Common myeloid progenitor, CD34-positive (primary cell): ENCODE results near the gene PTPN13.

ENCODE experiments used
- CTCF ChIA-PET: fragments of 350-600 bp; sonication (Branson Sonifier 250); formaldehyde crosslinking; loops from one replicate; lab custom pipeline; 2021; ENCODE audit warnings: antibody characterized with exemption; lab: Charles Lee
- POLR2A ChIA-PET: fragments of 350-600 bp; sonication (Branson Sonifier 250); formaldehyde crosslinking; loops from one replicate; lab custom pipeline; 2021; ENCODE audit warnings: antibody characterized with exemption; lab: Charles Lee
- DNase-seq, 3 donors: peaks; one replicate each; pipeline versions ENCODE4 v3.0.0 to v3.0.0-alpha.2; 2013
- H3K27ac ChIP-seq, 2 experiments: 1 replicate in 1 of 2; 2 replicates in 1 of 2; pipeline ENCODE4 v1.7.0; 2013; ENCODE audit warnings: inconsistent platforms in 2 of 2, low read length in 2 of 2, mild to moderate bottlenecking in 2 of 2, low read depth in 1 of 2, moderate library complexity in 1 of 2; ENCODE audit not compliant: severe bottlenecking in 2 of 2, insufficient read depth in 1 of 2, poor library complexity in 1 of 2
- H3K27me3 ChIP-seq, 5 experiments: replicated peaks in 2 of 5; 1 replicate in 3 of 5; 2 replicates in 2 of 5; pipeline versions ENCODE4 v1.6.1 to v1.7.0; 2013; ENCODE audit warnings: low read length in 4 of 5, mild to moderate bottlenecking in 2 of 5, moderate library complexity in 2 of 5, inconsistent platforms in 1 of 5; ENCODE audit not compliant: insufficient read depth in 5 of 5, control insufficient read depth in 4 of 5
- H3K36me3 ChIP-seq, 4 experiments: 1 replicate in 2 of 4; 2 replicates in 2 of 4; pipeline versions ENCODE4 v1.6.1 to v1.7.0; 2013; ENCODE audit warnings: low read length in 3 of 4, control low read depth in 1 of 4, mild to moderate bottlenecking in 1 of 4; ENCODE audit not compliant: control insufficient read depth in 4 of 4, insufficient read depth in 4 of 4
- H3K4me1 ChIP-seq, 4 experiments: 1 replicate in 3 of 4; 2 replicates in 1 of 4; pipeline versions ENCODE4 v1.6.1 to v1.7.1; 2013; ENCODE audit warnings: low read length in 3 of 4, mild to moderate bottlenecking in 3 of 4, control low read depth in 1 of 4, inconsistent platforms in 1 of 4, moderate library complexity in 1 of 4; ENCODE audit not compliant: control insufficient read depth in 4 of 4, insufficient read depth in 4 of 4; ENCODE audit errors: control extremely low read depth in 1 of 4
- H3K4me3 ChIP-seq, 7 experiments: 1 replicate in 4 of 7; 2 replicates in 3 of 7; pipeline versions ENCODE4 v1.5.1 to v1.7.0; 2013; ENCODE audit warnings: mild to moderate bottlenecking in 7 of 7, low read length in 6 of 7, moderate library complexity in 6 of 7, inconsistent platforms in 2 of 7, low read depth in 2 of 7, control low read depth in 1 of 7; ENCODE audit not compliant: insufficient read depth in 4 of 7, control insufficient read depth in 1 of 7; ENCODE audit errors: extremely low read depth in 1 of 7
- H3K9me3 ChIP-seq, 5 experiments: 1 replicate in 4 of 5; 2 replicates in 1 of 5; pipeline versions ENCODE4 v1.6.1 to v1.7.1; 2013; ENCODE audit warnings: low read length in 4 of 5, mild to moderate bottlenecking in 2 of 5, inconsistent platforms in 1 of 5, low read depth in 1 of 5, moderate library complexity in 1 of 5; ENCODE audit not compliant: control insufficient read depth in 4 of 5, insufficient read depth in 2 of 5; ENCODE audit errors: control extremely low read depth in 1 of 5
- WGBS: methylation state at CpG from one replicate; pipeline ENCODE4 v1.1.5; 2013; ENCODE audit not compliant: insufficient coverage; 5-methylcytosine and 5-hydroxymethylcytosine counted together

The PTPN13 gene

DNA sequence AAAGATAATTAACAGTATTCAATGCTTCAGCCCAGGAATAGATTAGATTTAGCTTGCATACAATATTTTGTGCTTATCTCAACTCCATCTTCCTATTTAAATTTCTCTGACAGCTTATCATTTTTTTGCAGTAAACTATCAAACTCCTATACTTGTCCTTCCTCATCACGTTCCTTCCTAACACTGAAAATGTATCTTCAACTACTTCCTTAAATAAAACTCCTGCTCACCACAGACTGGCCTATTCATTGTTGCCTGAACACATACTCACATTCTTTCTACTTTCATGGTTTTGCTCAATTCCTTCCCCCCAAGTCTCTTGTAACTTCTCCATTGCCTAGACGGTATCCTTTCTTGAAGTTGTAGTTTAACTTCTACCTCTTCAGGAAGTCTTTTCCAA is 28.5 kb upstream of the PTPN13 start:
- DNase-seq: peak; percentile 18 to 78 (median 70)
- H3K36me3 ChIP-seq: no peaks in the 10 kb centered on the region
- WGBS: 0% methylated on average over 2 of the region's 2 CpGs
- ChIA-PET CTCF (interaction anchor here (1.2 to 1.9 kb wide), 2 partner anchors 21 to 67 kb away, joined by 3 to 6 read pairs; no protein-coding TSS in a partner anchor), POLR2A (interaction anchor here (0.7 kb wide), 1 partner anchor 9 kb away, joined by 4 read pairs; no protein-coding TSS in a partner anchor)
- no peak overlapping the region for H3K4me3 ChIP-seq
- H3K4me1 ChIP-seq: peaks cover 0 to 35% (median 19%) of the 10 kb centered on the region in 4 experiments
- no peaks in the 10 kb centered on the region for H3K27me3 ChIP-seq
- no peak overlapping the region for H3K27ac ChIP-seq
- no peaks in the 10 kb centered on the region for H3K9me3 ChIP-seq

GRCh38 chr4:86569103-86569870 is 24.8 kb upstream of the PTPN13 start:
- CTCF ChIA-PET: no interaction called here
- WGBS: no CpG with 5 or more reads among the region's 6 CpGs
- POLR2A ChIA-PET: no interaction called here
- Histone ChIP-seq H3K9me3 (no peaks in the 10 kb centered on the region), H3K4me1 (peaks cover 0 to 22% (median 10%) of the 10 kb centered on the region in 4 experiments), H3K36me3 (no peaks in the 10 kb centered on the region), H3K27me3 (no peaks in the 10 kb centered on the region), H3K27ac (no peak overlapping the region), H3K4me3 (no peak overlapping the region)
- no peak for DNase-seq

DNA sequence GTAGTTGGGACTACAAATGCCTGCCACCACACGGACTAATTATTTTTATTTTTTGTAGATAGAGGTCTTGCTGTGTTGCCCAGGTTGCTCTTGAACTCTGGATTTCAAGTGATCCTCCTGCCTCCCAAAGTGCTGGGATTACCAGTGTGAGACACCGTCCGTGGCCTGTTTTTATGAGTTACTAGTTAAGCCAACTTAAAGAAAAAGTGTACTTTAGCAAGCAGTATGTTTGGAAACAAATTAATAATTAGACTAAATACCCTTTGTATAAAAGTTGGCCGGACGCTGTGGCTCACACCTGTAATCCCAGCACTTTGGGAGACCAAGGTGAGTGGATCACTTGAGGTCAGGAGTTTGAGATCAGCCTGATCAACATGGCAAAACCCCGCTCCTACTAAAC is 14.2 kb upstream of the PTPN13 start:
- no peak for DNase-seq
- WGBS: no CpG with 5 or more reads among the region's 6 CpGs
- ChIA-PET CTCF (no interaction called here), POLR2A (no interaction called here)
- Histone ChIP-seq H3K27me3 (no peaks in the 10 kb centered on the region), H3K4me3 (no peak overlapping the region), H3K36me3 (no peaks in the 10 kb centered on the region), H3K9me3 (no peaks in the 10 kb centered on the region), H3K27ac (no peak overlapping the region), H3K4me1 (peaks cover 0 to 6% (median 1%) of the 10 kb centered on the region in 4 experiments)

DNA sequence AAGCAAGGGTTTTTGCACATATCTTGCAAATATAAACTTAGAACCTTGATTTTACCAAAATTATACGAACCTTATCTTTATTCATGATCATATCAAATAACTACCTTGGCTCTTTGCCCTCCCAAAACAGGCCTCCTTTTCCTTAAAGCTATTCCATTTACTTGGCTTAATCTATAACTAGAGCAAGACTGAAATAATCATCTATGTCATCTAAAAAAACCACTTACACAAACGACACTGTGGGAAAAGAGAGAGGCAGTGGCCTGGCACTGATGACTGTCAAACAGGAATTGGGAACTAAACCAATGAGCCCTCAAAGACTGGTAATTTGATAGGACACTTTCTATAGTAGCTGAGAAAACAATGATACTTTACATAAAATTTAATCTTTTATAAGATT is 11.7 kb upstream of the PTPN13 start:
- Histone ChIP-seq H3K9me3 (no peaks in the 10 kb centered on the region), H3K4me1 (peaks cover 0 to 18% (median 11%) of the 10 kb centered on the region in 4 experiments), H3K4me3 (peak overlapping the region in 1 of 7 experiments; percentile 73), H3K27ac (no peak overlapping the region), H3K36me3 (no peaks in the 10 kb centered on the region), H3K27me3 (no peaks in the 10 kb centered on the region)
- CTCF ChIA-PET: interaction anchor here (0.8 to 1.4 kb wide), 3 partner anchors 9 to 569 kb away, joined by 3 to 4 read pairs (median 3); no protein-coding TSS in a partner anchor
- peak in 1 of 3 donors; percentile 33 for DNase-seq
- 0% methylated on average over 1 of the region's 2 CpGs for WGBS
- POLR2A ChIA-PET: no interaction called here

- Histone ChIP-seq H3K27me3 (no peaks in the 10 kb centered on the region), H3K36me3 (no peaks in the 10 kb centered on the region), H3K4me3 (no peak overlapping the region), H3K4me1 (peaks cover 0 to 18% (median 10%) of the 10 kb centered on the region in 4 experiments), H3K9me3 (no peaks in the 10 kb centered on the region), H3K27ac (no peak overlapping the region)
- POLR2A ChIA-PET: no interaction called here
- WGBS: 0% methylated on average over 3 of the region's 4 CpGs
- CTCF ChIA-PET: interaction anchor here (1.0 to 1.8 kb wide), 3 partner anchors 10 to 18 kb away, joined by 3 to 4 read pairs (median 4); no protein-coding TSS in a partner anchor
- peak in 2 of 3 donors; percentile 39 to 60 for DNase-seq
Measured at GRCh38 chr4:86586160-86586572, 7.9 kb upstream of the PTPN13 start.

DNA sequence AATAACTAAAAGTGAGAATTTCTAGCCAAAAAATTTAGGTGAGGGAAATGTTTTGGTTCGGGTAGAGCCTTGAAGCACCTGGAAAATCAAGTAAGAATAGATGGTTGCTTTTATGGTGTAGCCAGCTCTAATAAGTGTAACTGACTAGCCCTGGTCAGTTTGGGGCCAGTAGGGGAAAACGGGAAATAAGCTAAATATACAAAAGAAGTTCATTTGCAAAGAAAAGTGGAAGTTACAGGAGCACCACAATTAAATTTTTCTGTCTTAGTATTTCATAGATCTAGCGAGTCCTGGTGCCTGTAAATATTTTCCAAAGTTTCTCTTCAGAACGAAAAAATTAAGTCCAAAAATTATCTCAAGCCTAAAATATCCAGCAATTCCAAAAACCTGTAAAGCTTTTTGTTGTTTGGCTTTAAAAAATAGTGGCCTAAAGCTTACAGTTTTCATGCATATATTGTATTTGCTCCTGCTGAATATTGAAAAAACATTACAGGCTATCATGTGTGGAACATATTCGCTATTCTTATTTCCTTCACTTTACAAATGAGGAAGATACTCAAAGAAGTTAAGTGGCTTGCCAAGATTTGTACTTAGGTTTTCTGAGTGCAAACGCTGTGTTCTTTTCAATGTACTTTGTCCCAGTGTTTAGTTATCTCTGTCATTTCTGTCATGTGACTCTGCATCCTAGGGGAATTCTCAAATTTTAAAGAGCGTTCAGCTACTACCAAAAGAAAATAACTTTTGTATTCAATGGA is 7.3 kb upstream of the PTPN13 start:
- Histone ChIP-seq H3K9me3 (no peaks in the 10 kb centered on the region), H3K4me3 (peak overlapping the region in 1 of 7 experiments; percentile 28), H3K4me1 (peaks cover 0 to 16% (median 10%) of the 10 kb centered on the region in 4 experiments), H3K27ac (no peak overlapping the region), H3K36me3 (no peaks in the 10 kb centered on the region), H3K27me3 (no peaks in the 10 kb centered on the region)
- POLR2A ChIA-PET: no interaction called here
- WGBS: 31% methylated on average over 6 of the region's 7 CpGs
- CTCF ChIA-PET: interaction anchor here (1.0 to 1.8 kb wide), 4 partner anchors 10 to 89 kb away, joined by 3 to 4 read pairs (median 4); no protein-coding TSS in a partner anchor
- peak in 1 of 3 donors; percentile 33 for DNase-seq
